HepG2 (cell line): ENCODE measurements around the gene NEDD8. TPM values are rescaled to one million over a fixed set of nuclear protein-coding genes. Genes with fewer than 3 reads are reported as not detected.

Experiments
- GABPA ChIP-seq, 2 experiments: IDR thresholded peaks; 2 replicates each; pipeline ENCODE4 v1.6.1; 2011 to 2016; ENCODE audit warnings: low read depth in 2 of 2, low read length in 1 of 2, missing biosample characterization in 1 of 2, missing genetic modification characterization in 1 of 2
- HNRNPK ChIP-seq: fragments of 200-400 bp; formaldehyde crosslinking; IDR thresholded peaks from 2 replicates; pipeline ENCODE4 v1.6.1; 2018; ENCODE audit warnings: low read length, low read depth, moderate library complexity, mild to moderate bottlenecking; ENCODE audit not compliant: poor library complexity, severe bottlenecking
- KDM5B ChIP-seq: sonication (generic); formaldehyde crosslinking; IDR thresholded peaks from 2 replicates; pipeline ENCODE4 v1.4.0; 2020; ENCODE audit warnings: missing genetic modification reagents, mild to moderate bottlenecking, borderline replicate concordance
- KLF11 ChIP-seq: IDR thresholded peaks from 2 replicates; pipeline ENCODE4 v1.6.1; 2016; ENCODE audit warnings: missing compliant biosample characterization
- MAF1 ChIP-seq: sonication (generic); formaldehyde crosslinking; IDR thresholded peaks from 2 replicates; pipeline ENCODE4 v1.5.0; 2020; ENCODE audit warnings: missing genetic modification reagents, borderline replicate concordance
- PHF5A ChIP-seq: IDR thresholded peaks from one replicate; pipeline ENCODE4 v1.6.1; 2018; ENCODE audit warnings: low read depth, missing genetic modification reagents; ENCODE audit not compliant: unreplicated experiment
- RFXANK ChIP-seq: IDR thresholded peaks from 2 replicates; pipeline ENCODE4 v1.6.1; 2016
- SAP130 ChIP-seq: IDR thresholded peaks from 2 replicates; pipeline ENCODE4 v1.6.1; 2016; ENCODE audit warnings: low read depth
- SMAD1 ChIP-seq: sonication (generic); formaldehyde crosslinking; IDR thresholded peaks from 2 replicates; pipeline ENCODE4 v1.4.0; 2020; ENCODE audit warnings: missing genetic modification reagents, low read depth, mild to moderate bottlenecking, borderline replicate concordance
- SOX6 ChIP-seq, 2 experiments: fragments of 450-650 bp in 1 of 2; sonication (generic) in 1 of 2; formaldehyde crosslinking in 1 of 2; IDR thresholded peaks; 2 replicates each; pipeline versions ENCODE4 v1.4.0 to v1.6.1; 2017 to 2020; ENCODE audit warnings: antibody characterized with exemption in 1 of 2, mild to moderate bottlenecking in 1 of 2, missing genetic modification reagents in 1 of 2
- SPEN ChIP-seq: sonication (generic); formaldehyde crosslinking; IDR thresholded peaks from 2 replicates; pipeline ENCODE4 v1.5.1; 2020; ENCODE audit warnings: low read depth, mild to moderate bottlenecking, missing genetic modification reagents
- TCF7L2 ChIP-seq: IDR thresholded peaks from 2 replicates; pipeline ENCODE4 v1.6.1; 2011; ENCODE audit warnings: mild to moderate bottlenecking, low read depth, low read length, moderate library complexity
- TERF1 ChIP-seq: sonication (generic); formaldehyde crosslinking; IDR thresholded peaks from 2 replicates; pipeline ENCODE4 v1.8.0; 2022; ENCODE audit warnings: mild to moderate bottlenecking, missing genetic modification reagents, moderate library complexity
- ZBTB25 ChIP-seq: IDR thresholded peaks from 2 replicates; pipeline ENCODE4 v1.6.1; 2018; ENCODE audit warnings: missing genetic modification reagents
- ZMYM4 ChIP-seq: sonication (generic); formaldehyde crosslinking; IDR thresholded peaks from 2 replicates; pipeline ENCODE4 v1.8.1; 2023; ENCODE audit warnings: mild to moderate bottlenecking, missing genetic modification reagents
- ZNF143 ChIP-seq: sonication (generic); formaldehyde crosslinking; IDR thresholded peaks from 2 replicates; pipeline ENCODE4 v1.4.0; 2020; ENCODE audit warnings: missing genetic modification reagents
- ZNF550 ChIP-seq: sonication (generic); formaldehyde crosslinking; IDR thresholded peaks from 2 replicates; pipeline ENCODE4 v1.4.0; 2020; ENCODE audit warnings: mild to moderate bottlenecking, missing genetic modification reagents, borderline replicate concordance
- ZNF660 ChIP-seq: sonication (generic); formaldehyde crosslinking; IDR thresholded peaks from 2 replicates; pipeline ENCODE4 v1.5.1; 2020; ENCODE audit warnings: mild to moderate bottlenecking, low read depth, missing genetic modification reagents, borderline replicate concordance
- ZNF776 ChIP-seq: sonication (generic); formaldehyde crosslinking; IDR thresholded peaks from 2 replicates; pipeline ENCODE4 v1.4.0; 2020; ENCODE audit warnings: mild to moderate bottlenecking, missing genetic modification reagents
- ZNF792 ChIP-seq: IDR thresholded peaks from 2 replicates; pipeline ENCODE4 v1.6.1; 2016
- ZNF816 ChIP-seq: sonication (generic); formaldehyde crosslinking; IDR thresholded peaks from 2 replicates; pipeline ENCODE4 v1.8.0; 2022; ENCODE audit warnings: missing genetic modification reagents, mild to moderate bottlenecking, borderline replicate concordance
- polyA plus RNA-seq, 8 experiments: library from polyadenylated mRNA; depleted of rRNA in 3 of 8; stranded (reverse) in 7 of 8; unstranded in 1 of 8; fragments of >200 nt; fragmentation: Illumina TruSeq in 4 of 8; extraction: Trizol in 4 of 8; gene quantifications; 2 replicates each; pipeline versions ENCODE4 v1.2.1 to v1.2.3, GENCODE V29; 2011 to 2016; ENCODE audit warnings: low read depth in 4 of 8, missing spikeins in 1 of 8, mixed read lengths in 1 of 8; ENCODE audit not compliant: insufficient read depth in 1 of 8
- total RNA-seq, 5 experiments: library from RNA; depleted of rRNA; stranded (reverse); fragments of >200 nt; fragmentation: Illumina TruSeq; extraction: Trizol; gene quantifications; 2 replicates each; pipeline ENCODE4 v1.2.3, GENCODE V29; 2016; ENCODE audit warnings: low read depth in 1 of 5
- TF ChIP-seq, protein P1 (sequence below): sonication (generic); formaldehyde crosslinking; IDR thresholded peaks from 2 replicates; pipeline ENCODE4 v1.4.0; 2020; ENCODE audit warnings: missing genetic modification reagents, borderline replicate concordance
- TF ChIP-seq, protein P2 (sequence below): sonication (generic); formaldehyde crosslinking; IDR thresholded peaks from 2 replicates; pipeline ENCODE4 v1.5.0; 2020; ENCODE audit warnings: missing genetic modification reagents, mild to moderate bottlenecking, borderline replicate concordance
- TF ChIP-seq, protein P3 (sequence below): sonication (generic); formaldehyde crosslinking; IDR thresholded peaks from 2 replicates; pipeline ENCODE4 v1.4.0; 2020; ENCODE audit warnings: missing genetic modification reagents

NEDD8 gene
- total and polyA plus RNA-seq, 2 of the 13 experiments (the other 11 are each of a cell fraction or from before 2014, with no cell fraction given): 535 to 713 TPM

DNA sequence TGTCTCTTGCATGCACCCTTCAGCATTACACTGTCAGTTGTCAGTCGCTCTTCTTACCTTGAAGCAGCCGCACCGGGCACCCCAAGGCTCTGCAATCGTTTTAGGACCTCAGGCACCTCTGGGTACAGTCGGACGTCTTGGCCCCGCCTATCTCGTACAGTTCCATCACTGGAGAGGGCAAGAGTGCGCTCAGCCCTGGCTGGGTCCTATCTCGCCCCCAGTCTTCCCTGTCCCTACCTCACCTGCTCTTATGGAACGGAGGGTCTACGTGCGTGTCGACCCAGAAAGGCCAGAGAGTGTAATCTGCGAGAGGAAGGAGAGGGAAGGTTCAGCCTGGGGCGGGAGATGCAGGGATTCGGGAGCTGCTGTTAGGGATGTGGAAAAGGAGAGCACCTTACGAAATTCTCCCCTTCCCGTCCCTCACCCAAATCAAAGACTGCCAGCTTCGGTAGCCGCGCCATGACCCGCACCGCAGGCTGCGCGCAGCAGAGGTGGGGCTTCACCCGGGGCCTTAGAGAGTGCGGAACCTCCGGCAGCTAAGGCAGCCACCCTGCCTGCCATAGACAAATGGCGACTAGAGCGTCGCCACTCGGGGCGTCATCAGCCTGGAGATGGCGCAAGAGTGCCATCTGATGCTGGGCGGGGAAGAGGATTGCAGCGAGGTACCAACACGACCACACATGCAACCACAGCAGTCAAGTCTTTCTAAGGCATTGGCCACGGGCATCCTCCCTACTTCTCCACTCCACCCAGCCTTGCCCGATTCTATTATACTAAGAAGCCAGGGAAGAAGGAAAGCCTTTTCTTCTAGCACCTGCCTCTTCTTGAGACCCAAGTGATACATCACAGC is 16.4 kb downstream of the NEDD8 start, which contains the start of gene MDP1 (continued):
- TF ChIP-seq, protein P1, sequence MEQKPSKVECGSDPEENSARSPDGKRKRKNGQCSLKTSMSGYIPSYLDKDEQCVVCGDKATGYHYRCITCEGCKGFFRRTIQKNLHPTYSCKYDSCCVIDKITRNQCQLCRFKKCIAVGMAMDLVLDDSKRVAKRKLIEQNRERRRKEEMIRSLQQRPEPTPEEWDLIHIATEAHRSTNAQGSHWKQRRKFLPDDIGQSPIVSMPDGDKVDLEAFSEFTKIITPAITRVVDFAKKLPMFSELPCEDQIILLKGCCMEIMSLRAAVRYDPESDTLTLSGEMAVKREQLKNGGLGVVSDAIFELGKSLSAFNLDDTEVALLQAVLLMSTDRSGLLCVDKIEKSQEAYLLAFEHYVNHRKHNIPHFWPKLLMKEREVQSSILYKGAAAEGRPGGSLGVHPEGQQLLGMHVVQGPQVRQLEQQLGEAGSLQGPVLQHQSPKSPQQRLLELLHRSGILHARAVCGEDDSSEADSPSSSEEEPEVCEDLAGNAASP: peak; percentile 90
- TF ChIP-seq SAP130 (CRISPR knock-in tag) (peak; percentile 99), KDM5B (CRISPR knock-in tag) (peak; percentile 97), ZNF550 (CRISPR knock-in tag) (peak; percentile 73), ZMYM4 (CRISPR knock-in tag) (peak; percentile 99), KLF11 (CRISPR knock-in tag) (peak; percentile 96; the same call in 1 of the 2 replicates), GABPA (IDR thresholded peaks at IDR 0.05; ENCODE audit: low read depth, low read length) (no peak), GABPA (CRISPR knock-in tag; IDR thresholded peaks at IDR 0.05; ENCODE audit: low read depth) (no peak), ZNF792 (CRISPR knock-in tag) (peak; percentile 98), ZBTB25 (CRISPR knock-in tag) (peak; percentile 97), SOX6 (IDR thresholded peaks at IDR 0.05) (no peak), SOX6 (CRISPR knock-in tag; IDR thresholded peaks at IDR 0.05) (peak; percentile 87), RFXANK (CRISPR knock-in tag) (peak; percentile 87), SPEN (CRISPR knock-in tag) (peak; percentile 100), TERF1 (peak; percentile 89), SMAD1 (CRISPR knock-in tag) (peak; percentile 100; the same call in 1 of the 2 replicates), PHF5A (peak; percentile 100), ZNF143 (CRISPR knock-in tag) (peak; percentile 82), ZNF660 (CRISPR knock-in tag) (no peak; the same call in 1 of the 2 replicates), TCF7L2 (no peak), HNRNPK (peak; percentile 55), MAF1 (CRISPR knock-in tag) (peak; percentile 96), ZNF816 (CRISPR knock-in tag) (no peak), ZNF776 (CRISPR knock-in tag) (peak; percentile 79; the same call in 1 of the 2 replicates)
- TF ChIP-seq, protein P2, sequence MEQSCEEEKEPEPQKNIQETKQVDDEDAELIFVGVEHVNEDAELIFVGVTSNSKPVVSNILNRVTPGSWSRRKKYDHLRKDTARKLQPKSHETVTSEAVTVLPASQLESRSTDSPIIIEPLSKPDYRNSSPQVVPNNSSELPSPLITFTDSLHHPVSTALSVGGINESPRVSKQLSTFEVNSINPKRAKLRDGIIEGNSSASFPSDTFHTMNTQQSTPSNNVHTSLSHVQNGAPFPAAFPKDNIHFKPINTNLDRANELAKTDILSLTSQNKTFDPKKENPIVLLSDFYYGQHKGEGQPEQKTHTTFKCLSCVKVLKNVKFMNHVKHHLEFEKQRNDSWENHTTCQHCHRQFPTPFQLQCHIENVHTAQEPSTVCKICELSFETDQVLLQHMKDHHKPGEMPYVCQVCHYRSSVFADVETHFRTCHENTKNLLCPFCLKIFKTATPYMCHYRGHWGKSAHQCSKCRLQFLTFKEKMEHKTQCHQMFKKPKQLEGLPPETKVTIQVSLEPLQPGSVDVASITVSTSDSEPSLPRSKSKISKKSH (CRISPR knock-in tag): peak; percentile 99
- TF ChIP-seq, protein P3, sequence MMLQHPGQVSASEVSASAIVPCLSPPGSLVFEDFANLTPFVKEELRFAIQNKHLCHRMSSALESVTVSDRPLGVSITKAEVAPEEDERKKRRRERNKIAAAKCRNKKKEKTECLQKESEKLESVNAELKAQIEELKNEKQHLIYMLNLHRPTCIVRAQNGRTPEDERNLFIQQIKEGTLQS: peak; percentile 93
